ENCODE measurements around the gene TIMMDC1. TPM values are rescaled to one million over a fixed set of nuclear protein-coding genes. Genes with fewer than 3 reads are reported as not detected.

TIMMDC1 gene
- total RNA-seq, 1 experiment from 2014 or later = 109 TPM

GRCh38 chr3:119547227-119547626 is 48.9 kb downstream of the TIMMDC1 start:
- no peak overlapping the region for H2BK20ac ChIP-seq (ENCODE audit: low read depth, low read length, poor library complexity, severe bottlenecking)
- no peak overlapping the region for H3K4ac ChIP-seq (ENCODE audit: low read depth, low read length)
- no peaks in the 10 kb centered on the region for H3K9me3 ChIP-seq (ENCODE audit: control insufficient read depth, low read depth, low read length)
- Mint-ChIP-seq H3K9me3 (no peaks in the 10 kb centered on the region), H3K4me1 (peaks cover 3 to 10% of the 10 kb centered on the region in 2 experiments; a peak in 2 of 4 replicates), H3K27me3 (ENCODE audit: low read depth) (no peaks in the 10 kb centered on the region), H3K27ac (no peak overlapping the region), H3K4me3 (no peak overlapping the region), H3K36me3 (ENCODE audit: insufficient read depth in 1 of 3, low read depth in 3 of 3) (no peaks in the 10 kb centered on the region)
- no peak overlapping the region for H4K91ac ChIP-seq (ENCODE audit: insufficient read length, low read depth, low read length)
- no peak overlapping the region for H3K9ac ChIP-seq (ENCODE audit: extremely low read depth, insufficient read length, low read length)
- no peaks in the 10 kb centered on the region for H3K79me2 ChIP-seq (ENCODE audit: insufficient read depth, low read length)
- H3K4me1 ChIP-seq (ENCODE audit: insufficient read depth, low read length) = no peaks in the 10 kb centered on the region
- H3K56ac ChIP-seq (ENCODE audit: insufficient read length, low read depth, low read length) = no peak overlapping the region
- no CpG with 5 or more reads among the region's 1 CpG for WGBS (ENCODE audit: extremely low coverage, insufficient read length, low lambda C conversion rate)
- TF ChIP-seq CTCF (conservative IDR thresholded peaks at IDR 0.05) = no peak
- no peaks in the 10 kb centered on the region for H4K20me1 ChIP-seq (ENCODE audit: control insufficient read depth, insufficient read depth, insufficient read length)
- H2AK5ac ChIP-seq (ENCODE audit: insufficient read length, low read length) = no peak overlapping the region
- no peaks in the 10 kb centered on the region for H3K79me1 ChIP-seq (ENCODE audit: insufficient read depth, low read depth, low read length, poor library complexity, severe bottlenecking)
- no peak overlapping the region for H3K14ac ChIP-seq (ENCODE audit: insufficient read depth, low read length)
- H2BK15ac ChIP-seq (ENCODE audit: low read depth, low read length) = no peak overlapping the region
- DNase-seq = no peak
- H2BK5ac ChIP-seq (ENCODE audit: insufficient read length, low read length) = no peak overlapping the region
- no peak overlapping the region for H2AFZ ChIP-seq (ENCODE audit: low read length)
- no peak overlapping the region for H3K18ac ChIP-seq (ENCODE audit: insufficient read length, low read depth, low read length)
- no peak overlapping the region for H3K27ac ChIP-seq (ENCODE audit: insufficient read length, low read depth, low read length)
- no peak overlapping the region for H3T11ph ChIP-seq (ENCODE audit: low read length)
- no peaks in the 10 kb centered on the region for H3K23me2 ChIP-seq (ENCODE audit: insufficient read length, low read depth, low read length, poor library complexity, severe bottlenecking)
- H2BK12ac ChIP-seq (ENCODE audit: insufficient read length, low read depth, low read length) = no peak overlapping the region
- no peak overlapping the region for H4K8ac ChIP-seq (replicated peaks; ENCODE audit: insufficient read length, low read depth, low read length)
- H3K4me2 ChIP-seq (ENCODE audit: insufficient read depth, insufficient read length, low read length) = no peak overlapping the region
- H4K5ac ChIP-seq (ENCODE audit: insufficient read length, low read depth, low read length) = no peak overlapping the region
- H3K27me3 ChIP-seq (ENCODE audit: insufficient read depth, low read length) = no peaks in the 10 kb centered on the region
- no peak overlapping the region for H3K23ac ChIP-seq (ENCODE audit: insufficient read length, low read depth, low read length)
- H2BK120ac ChIP-seq (ENCODE audit: low read depth, low read length, poor library complexity, severe bottlenecking) = no peak overlapping the region
